RWPE1 (cell line): ENCODE data around the gene CCNY.

Source experiments
- CTCF ChIA-PET: fragments of 350-600 bp; sonication (Branson Sonifier 250); formaldehyde crosslinking; extraction: SDS; loops from one replicate; lab custom pipeline; 2021; lab: Yijun Ruan, JAX
- POLR2A ChIA-PET: fragments of 400-600 bp; formaldehyde crosslinking; extraction: SDS; loops from one replicate; lab custom pipeline; 2020; ENCODE audit warnings: antibody characterized with exemption; ENCODE audit not compliant: low non-redundant PET; lab: Yijun Ruan, JAX
- DNase-seq: peaks from one replicate; pipeline ENCODE4 v3.0.0; 2012; ENCODE audit warnings: low spot score
- H3K27ac ChIP-seq: fragments of 450-650 bp; 2 replicates; pipeline ENCODE4 v1.5.1; 2017
- CTCF ChIP-seq: fragments of 450-650 bp; conservative IDR thresholded peaks from 2 replicates; pipeline ENCODE4 v1.5.1; 2017; ENCODE audit warnings: low read depth, mild to moderate bottlenecking

The CCNY gene

GRCh38 chr10:35451151-35452016, 115.1 kb downstream of the CCNY start:
- ChIA-PET CTCF (no interaction called here), POLR2A (no interaction called here)
- no peak for TF ChIP-seq CTCF
- DNase-seq: no peak
- peak overlapping the region; percentile 54 for H3K27ac ChIP-seq

- no peak for TF ChIP-seq CTCF
- H3K27ac ChIP-seq: no peak overlapping the region
- CTCF ChIA-PET: no interaction called here
- POLR2A ChIA-PET: no interaction called here
- no peak for DNase-seq
Measured at GRCh38 chr10:35452171-35452570, 115.9 kb downstream of the CCNY start.

- no peak for TF ChIP-seq CTCF
- DNase-seq: no peak
- no peak overlapping the region for H3K27ac ChIP-seq
- ChIA-PET CTCF (no interaction called here), POLR2A (no interaction called here)
Measured at GRCh38 chr10:35452847-35453246, 116.5 kb downstream of the CCNY start.

GRCh38 chr10:35453855-35454532, 117.7 kb downstream of the CCNY start:
- no peak for TF ChIP-seq CTCF
- POLR2A ChIA-PET: no interaction called here
- peak overlapping the region; percentile 86 for H3K27ac ChIP-seq
- CTCF ChIA-PET: no interaction called here
- peak; percentile 70 for DNase-seq

GRCh38 chr10:35456153-35456720, 119.9 kb downstream of the CCNY start:
- DNase-seq: no peak
- ChIA-PET CTCF (no interaction called here), POLR2A (no interaction called here)
- TF ChIP-seq CTCF: no peak
- H3K27ac ChIP-seq: no peak overlapping the region

GRCh38 chr10:35456784-35457183, 120.5 kb downstream of the CCNY start:
- ChIA-PET POLR2A (no interaction called here), CTCF (no interaction called here)
- no peak for TF ChIP-seq CTCF
- DNase-seq: no peak
- H3K27ac ChIP-seq: no peak overlapping the region
